Activated CD4-positive, alpha-beta memory T cell treated with anti-CD3 and anti-CD28 coated beads for 36 hours (primary cell): ENCODE measurements around the gene SWAP70. TPM values are rescaled to one million over a fixed set of nuclear protein-coding genes. Genes with fewer than 3 reads are reported as not detected.

ENCODE experiments used
- CTCF ChIA-PET: fragments of 350-600 bp; sonication (Branson Sonifier 250); formaldehyde crosslinking; loops from one replicate; lab custom pipeline; 2021; ENCODE audit warnings: antibody characterized with exemption, inconsistent platforms; lab: Charles Lee
- POLR2A ChIA-PET: fragments of 350-600 bp; sonication (Branson Sonifier 250); formaldehyde crosslinking; loops from one replicate; lab custom pipeline; 2021; ENCODE audit warnings: antibody characterized with exemption; lab: Charles Lee
- DNase-seq: peaks from one replicate; pipeline ENCODE4 v3.0.0-alpha.2; 2020
- H3K27ac Mint-ChIP-seq: one replicate; pipeline ENCODE4 v1.8.0; 2021; ENCODE audit warnings: mixed read lengths
- H3K27me3 Mint-ChIP-seq: one replicate; pipeline ENCODE4 v1.8.0; 2021; ENCODE audit warnings: mixed read lengths
- H3K36me3 Mint-ChIP-seq: one replicate; pipeline ENCODE4 v1.8.0; 2021; ENCODE audit warnings: mixed read lengths
- H3K4me1 Mint-ChIP-seq: one replicate; pipeline ENCODE4 v1.8.0; 2021; ENCODE audit warnings: low read depth, mixed read lengths
- H3K4me3 Mint-ChIP-seq: one replicate; pipeline ENCODE4 v1.8.0; 2021; ENCODE audit warnings: mild to moderate bottlenecking, mixed read lengths
- H3K9me3 Mint-ChIP-seq: one replicate; pipeline ENCODE4 v1.8.0; 2021; ENCODE audit warnings: mixed read lengths
- intact Hi-C: fragments of 100-400 bp; cut with micrococcal nuclease; formaldehyde crosslinking; loops from one replicate; pipeline ENCODE4 v1.15.1; 2023
- total RNA-seq, 2 experiments: library from RNA; stranded (reverse); gene quantifications; one replicate each; pipeline ENCODE4 v1.2.3, GENCODE V29; 2021

Gene SWAP70
- total RNA-seq, 2 experiments from 2014 or later = 7.7 to 8.6 TPM

GRCh38 chr11:9747229-9747628 lies 83.4 kb downstream of the SWAP70 start:
- H3K27me3 Mint-ChIP-seq = no peaks in the 10 kb centered on the region
- no peak overlapping the region for H3K4me3 Mint-ChIP-seq
- no peaks in the 10 kb centered on the region for H3K36me3 Mint-ChIP-seq
- CTCF ChIA-PET = interaction anchor here (0.9 to 9.6 kb wide), 7 partner anchors 12 to 225 kb away, joined by 3 to 133 read pairs (median 7); no protein-coding TSS in a partner anchor
- H3K27ac Mint-ChIP-seq = no peak overlapping the region
- DNase-seq = no peak
- POLR2A ChIA-PET = interaction anchor here (2.4 kb wide), 1 partner anchor 11 kb away, joined by 9 read pairs; no protein-coding TSS in a partner anchor
- no peaks in the 10 kb centered on the region for H3K9me3 Mint-ChIP-seq
- H3K4me1 Mint-ChIP-seq = peaks cover 5% of the 10 kb centered on the region
- intact Hi-C loops = no loop called here

- Mint-ChIP-seq H3K4me1 (peaks cover 5% of the 10 kb centered on the region), H3K36me3 (no peaks in the 10 kb centered on the region), H3K9me3 (no peaks in the 10 kb centered on the region), H3K4me3 (no peak overlapping the region), H3K27me3 (no peaks in the 10 kb centered on the region), H3K27ac (no peak overlapping the region)
- DNase-seq = no peak
- POLR2A ChIA-PET = interaction anchor here (0.6 to 2.4 kb wide), 4 partner anchors 10 to 212 kb away, joined by 4 to 9 read pairs (median 6); no protein-coding TSS in a partner anchor
- intact Hi-C loops = loop anchor here (1.0 to 2.0 kb wide), 2 partner anchors 134 to 213 kb away; no protein-coding TSS in a partner anchor
- CTCF ChIA-PET = interaction anchor here (0.6 to 9.6 kb wide), 27 partner anchors 9 to 288 kb away, joined by 3 to 133 read pairs (median 5); partner anchors contain the start of gene ZNF143
Observed at GRCh38 chr11:9747828-9748227, 84.0 kb downstream of the SWAP70 start.

- H3K36me3 Mint-ChIP-seq = no peaks in the 10 kb centered on the region
- POLR2A ChIA-PET = interaction anchor here (0.6 to 2.4 kb wide), 6 partner anchors 10 to 213 kb away, joined by 3 to 9 read pairs (median 5); no protein-coding TSS in a partner anchor
- no peaks in the 10 kb centered on the region for H3K27me3 Mint-ChIP-seq
- no peaks in the 10 kb centered on the region for H3K9me3 Mint-ChIP-seq
- peak; percentile 79 for DNase-seq
- intact Hi-C loops = loop anchor here (1.0 to 2.0 kb wide), 2 partner anchors 134 to 214 kb away; no protein-coding TSS in a partner anchor
- no peak overlapping the region for H3K27ac Mint-ChIP-seq
- CTCF ChIA-PET = interaction anchor here (0.6 to 9.6 kb wide), 35 partner anchors 9 to 288 kb away, joined by 3 to 133 read pairs (median 4); partner anchors contain the start of genes WEE1 and ZNF143
- no peak overlapping the region for H3K4me3 Mint-ChIP-seq
- peaks cover 11% of the 10 kb centered on the region for H3K4me1 Mint-ChIP-seq
Observed at GRCh38 chr11:9748361-9748970, 84.6 kb downstream of the SWAP70 start.

DNA sequence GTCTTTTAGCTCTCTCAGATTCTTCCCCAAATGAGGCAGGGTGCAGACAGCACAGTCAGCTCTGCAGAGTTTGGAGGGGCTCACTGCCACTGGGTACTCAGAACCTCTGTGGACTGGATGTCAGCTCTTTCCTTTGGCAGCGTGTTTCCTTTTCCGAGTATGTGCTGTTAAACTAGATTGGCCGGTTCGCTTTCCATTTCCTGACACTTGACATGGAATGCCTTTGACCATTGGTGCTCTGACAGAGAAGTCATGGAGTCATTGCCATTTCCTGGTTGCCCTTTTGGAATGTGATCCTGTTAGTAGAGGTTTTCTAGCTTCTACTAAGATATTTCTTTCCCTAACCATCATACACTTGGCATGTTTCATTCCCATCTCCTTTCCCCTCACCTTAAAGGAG lies 86.7 kb downstream of the SWAP70 start:
- no peak for DNase-seq
- H3K9me3 Mint-ChIP-seq = no peaks in the 10 kb centered on the region
- no peak overlapping the region for H3K27ac Mint-ChIP-seq

GRCh38 chr11:9752091-9752490 lies 88.2 kb downstream of the SWAP70 start:
- no peaks in the 10 kb centered on the region for H3K27me3 Mint-ChIP-seq
- peaks cover 14% of the 10 kb centered on the region for H3K4me1 Mint-ChIP-seq
- POLR2A ChIA-PET = no interaction called here
- no peak for DNase-seq
- H3K27ac Mint-ChIP-seq = no peak overlapping the region
- no peaks in the 10 kb centered on the region for H3K9me3 Mint-ChIP-seq
- no peak overlapping the region for H3K4me3 Mint-ChIP-seq
- no peaks in the 10 kb centered on the region for H3K36me3 Mint-ChIP-seq
- CTCF ChIA-PET = interaction anchor here (8.9 to 9.6 kb wide), 2 partner anchors 139 to 218 kb away, joined by 88 to 133 read pairs; no protein-coding TSS in a partner anchor
- intact Hi-C loops = no loop called here

More for the DNA sequence above, 86.7 kb downstream of the SWAP70 start:
- no peaks in the 10 kb centered on the region for H3K36me3 Mint-ChIP-seq
- H3K4me1 Mint-ChIP-seq = peaks cover 11% of the 10 kb centered on the region
- ChIA-PET POLR2A (no interaction called here), CTCF (interaction anchor here (0.6 to 9.6 kb wide), 6 partner anchors 9 to 222 kb away, joined by 3 to 133 read pairs (median 28); no protein-coding TSS in a partner anchor)
- H3K27me3 Mint-ChIP-seq = no peaks in the 10 kb centered on the region
- no peak overlapping the region for H3K4me3 Mint-ChIP-seq
- intact Hi-C loops = no loop called here

DNA sequence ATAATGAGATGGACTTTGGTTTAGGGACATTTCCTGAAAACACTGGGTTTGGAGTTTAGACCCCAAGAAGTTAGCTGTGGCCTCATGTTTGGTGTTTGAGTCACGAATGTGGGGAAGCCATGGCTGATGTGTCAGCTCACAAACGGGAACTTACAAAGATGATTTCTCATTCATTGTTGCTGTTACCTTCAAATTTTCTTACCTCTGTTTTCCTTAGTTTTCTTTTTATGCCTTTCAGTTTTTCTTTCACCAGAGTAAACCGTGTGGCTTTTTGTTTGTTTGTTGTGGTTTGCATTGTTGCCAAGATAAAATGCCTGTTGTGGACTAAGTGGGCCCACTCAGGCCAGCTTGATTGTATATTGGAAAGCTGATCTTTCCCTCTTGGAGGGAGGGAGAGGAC lies 89.1 kb downstream of the SWAP70 start:
- Mint-ChIP-seq H3K27me3 (no peaks in the 10 kb centered on the region), H3K36me3 (no peaks in the 10 kb centered on the region), H3K4me3 (no peak overlapping the region), H3K27ac (peak overlapping the region; percentile 78), H3K4me1 (peaks cover 19% of the 10 kb centered on the region), H3K9me3 (no peaks in the 10 kb centered on the region)
- intact Hi-C loops = no loop called here
- peak; percentile 44 for DNase-seq
- ChIA-PET POLR2A (interaction anchor here (0.6 kb wide), 1 partner anchor 432 kb away, joined by 3 read pairs; no protein-coding TSS in a partner anchor), CTCF (interaction anchor here (1.7 to 9.6 kb wide), 3 partner anchors 140 to 220 kb away, joined by 5 to 133 read pairs (median 88); no protein-coding TSS in a partner anchor)

DNA sequence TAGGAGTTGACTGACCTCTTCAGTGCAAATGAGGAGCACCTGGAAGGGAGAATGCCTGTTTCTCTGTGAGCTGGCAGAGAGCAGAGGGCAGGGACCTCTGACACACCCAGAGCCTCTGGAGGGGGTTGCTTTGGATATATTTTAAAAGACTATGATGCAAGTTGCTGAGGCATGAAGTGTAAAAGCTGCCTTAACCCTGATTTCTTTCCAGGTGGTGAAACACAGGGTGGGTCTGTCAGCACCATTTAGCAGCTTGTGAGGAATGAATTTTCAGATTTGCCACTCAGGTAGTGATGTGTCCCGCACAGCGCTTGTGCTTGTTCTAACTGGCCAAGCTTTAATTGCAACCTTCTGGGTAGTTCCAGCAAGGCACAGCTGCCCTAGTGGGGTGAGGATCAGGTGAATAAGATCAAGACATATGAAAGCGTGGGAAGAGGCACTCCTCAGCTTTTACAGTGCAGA lies 90.2 kb downstream of the SWAP70 start:
- H3K4me3 Mint-ChIP-seq = no peak overlapping the region
- H3K9me3 Mint-ChIP-seq = no peaks in the 10 kb centered on the region
- DNase-seq = no peak
- H3K27ac Mint-ChIP-seq = no peak overlapping the region
- POLR2A ChIA-PET = no interaction called here
- H3K4me1 Mint-ChIP-seq = peaks cover 18% of the 10 kb centered on the region
- CTCF ChIA-PET = interaction anchor here (1.6 to 9.6 kb wide), 3 partner anchors 141 to 219 kb away, joined by 4 to 88 read pairs (median 5); no protein-coding TSS in a partner anchor
- intact Hi-C loops = no loop called here
- H3K27me3 Mint-ChIP-seq = no peaks in the 10 kb centered on the region
- no peaks in the 10 kb centered on the region for H3K36me3 Mint-ChIP-seq

- CTCF ChIA-PET = no interaction called here
- H3K27ac Mint-ChIP-seq = no peak overlapping the region
- intact Hi-C loops = loop anchor here (5.0 kb wide), 6 partner anchors 87 to 982 kb away; partner anchors contain the start of genes AMPD3, SWAP70 and TMEM41B
- no peaks in the 10 kb centered on the region for H3K36me3 Mint-ChIP-seq
- no peak for DNase-seq
- no peaks in the 10 kb centered on the region for H3K9me3 Mint-ChIP-seq
- POLR2A ChIA-PET = no interaction called here
- peaks cover 32% of the 10 kb centered on the region for H3K4me1 Mint-ChIP-seq
- no peaks in the 10 kb centered on the region for H3K27me3 Mint-ChIP-seq
- no peak overlapping the region for H3K4me3 Mint-ChIP-seq
Observed at GRCh38 chr11:9755561-9756185, 91.8 kb downstream of the SWAP70 start.

GRCh38 chr11:9756461-9756860 lies 92.6 kb downstream of the SWAP70 start:
- Mint-ChIP-seq H3K27ac (no peak overlapping the region), H3K36me3 (no peaks in the 10 kb centered on the region), H3K4me3 (no peak overlapping the region), H3K27me3 (no peaks in the 10 kb centered on the region), H3K4me1 (peaks cover 34% of the 10 kb centered on the region), H3K9me3 (no peaks in the 10 kb centered on the region)
- no peak for DNase-seq
- intact Hi-C loops = loop anchor here (5.0 kb wide), 6 partner anchors 86 to 981 kb away; partner anchors contain the start of genes AMPD3, SWAP70 and TMEM41B
- ChIA-PET POLR2A (no interaction called here), CTCF (no interaction called here)

DNA sequence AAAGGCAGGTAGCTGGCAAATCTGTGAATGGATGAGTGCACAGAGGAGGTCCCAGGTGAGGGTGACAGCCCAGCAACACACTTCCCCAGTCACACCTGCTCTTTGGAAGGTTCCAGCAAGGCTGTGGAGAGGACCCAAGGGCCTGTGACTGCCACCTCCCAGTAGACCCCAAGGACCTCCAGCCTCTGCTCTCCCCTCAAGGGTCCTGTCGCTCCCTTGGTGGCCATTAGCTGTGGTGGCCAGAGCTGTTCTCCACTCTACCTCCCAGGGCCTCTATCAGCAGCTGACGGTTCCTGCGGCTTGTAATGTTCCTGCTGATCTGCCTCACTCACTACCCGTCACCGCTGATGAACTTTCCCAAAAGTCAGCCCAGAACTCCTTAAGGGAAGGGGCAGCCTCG lies 93.0 kb downstream of the SWAP70 start:
- POLR2A ChIA-PET = no interaction called here
- no peaks in the 10 kb centered on the region for H3K27me3 Mint-ChIP-seq
- H3K27ac Mint-ChIP-seq = no peak overlapping the region
- H3K4me3 Mint-ChIP-seq = no peak overlapping the region
- H3K4me1 Mint-ChIP-seq = peaks cover 37% of the 10 kb centered on the region
- intact Hi-C loops = loop anchor here (5.0 kb wide), 6 partner anchors 85 to 980 kb away; partner anchors contain the start of genes AMPD3, SWAP70 and TMEM41B
- CTCF ChIA-PET = no interaction called here
- H3K36me3 Mint-ChIP-seq = no peaks in the 10 kb centered on the region
- no peak for DNase-seq
- no peaks in the 10 kb centered on the region for H3K9me3 Mint-ChIP-seq

DNA sequence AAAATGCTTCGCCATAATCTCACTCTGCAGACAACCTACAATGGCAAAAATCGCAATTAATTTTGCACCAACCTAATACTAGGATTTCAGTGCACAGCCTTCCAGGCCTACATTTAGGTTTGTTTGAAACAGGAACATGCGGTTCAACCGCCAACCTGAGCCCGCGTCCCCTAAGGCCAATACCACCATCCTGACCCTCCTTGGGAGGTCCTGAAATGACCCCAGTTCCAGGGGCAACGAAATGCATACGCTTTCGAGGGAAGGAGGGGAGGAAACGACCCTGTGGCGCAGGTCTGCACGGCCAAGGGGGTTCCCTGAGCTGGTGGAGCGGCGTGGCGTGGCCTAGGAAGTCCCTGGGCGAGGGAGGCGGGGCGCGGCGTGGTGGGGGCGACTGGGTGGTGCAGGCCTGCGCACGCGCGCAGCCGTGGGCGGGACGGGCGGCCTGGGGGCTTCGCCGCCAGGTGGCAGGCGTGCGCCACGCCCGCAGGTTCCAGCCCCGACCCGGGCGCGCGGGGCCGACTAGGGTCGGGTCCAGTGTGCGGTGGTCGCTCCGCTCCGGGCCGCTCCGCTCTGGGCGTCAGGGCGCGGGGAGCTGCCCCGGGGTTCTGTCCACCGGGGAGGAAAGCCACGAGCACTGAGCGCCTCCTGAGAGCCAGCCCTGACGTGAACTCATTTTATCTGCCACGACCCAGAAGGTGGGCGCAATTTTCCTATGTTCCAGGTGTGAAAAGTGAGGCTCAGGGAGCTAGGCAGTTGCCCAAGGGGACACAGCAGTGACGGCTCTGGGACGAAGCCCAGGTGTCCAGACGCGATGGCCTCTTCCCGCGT lies 94.1 kb downstream of the SWAP70 start:
- peaks cover 34% of the 10 kb centered on the region for H3K4me1 Mint-ChIP-seq
- peak overlapping the region; percentile 79 for H3K27ac Mint-ChIP-seq
- DNase-seq = peak; percentile 95
- CTCF ChIA-PET = interaction anchor here (0.6 to 4.4 kb wide), 33 partner anchors 9 to 567 kb away, joined by 3 to 49 read pairs (median 4); partner anchors contain the start of gene ADM
- POLR2A ChIA-PET = interaction anchor here (0.7 to 3.5 kb wide), 6 partner anchors 10 to 550 kb away, joined by 3 to 19 read pairs (median 12); partner anchors contain the start of genes ADM and WEE1
- intact Hi-C loops = loop anchor here (1.0 to 5.0 kb wide), 10 partner anchors 84 to 979 kb away; partner anchors contain the start of genes AMPD3, SWAP70, TMEM41B and ZNF143
- no peaks in the 10 kb centered on the region for H3K27me3 Mint-ChIP-seq
- peak overlapping the region; percentile 75 for H3K4me3 Mint-ChIP-seq
- no peaks in the 10 kb centered on the region for H3K36me3 Mint-ChIP-seq
- H3K9me3 Mint-ChIP-seq = no peaks in the 10 kb centered on the region
